IMR-90 (cell line): ENCODE results near the gene DYNLT3. TPM values are rescaled to one million over a fixed set of nuclear protein-coding genes. Genes with fewer than 3 reads are reported as not detected.

ENCODE experiments used
- ATAC-seq: fragments of 200-7000 bp; cut with Tn5 transposase; 2 replicates; pipeline ENCODE4 v1.9.1; 2020; ENCODE audit warnings: low read depth, mild to moderate bottlenecking, moderate library complexity
- BruUV-seq: library from RNA; stranded (reverse); fragments of 400-500 nt; replicated peaks from 2 replicates; lab custom pipeline; 2021; lab: Mats Ljungman, UMichigan
- CTCF ChIA-PET: fragments of 300-600 bp; formaldehyde crosslinking; extraction: SDS; loops from one replicate; lab custom pipeline; 2021; ENCODE audit warnings: antibody characterized with exemption; lab: Yijun Ruan, JAX
- POLR2A ChIA-PET: fragments of 300-600 bp; sonication (Branson Sonifier 250); formaldehyde crosslinking; loops from one replicate; lab custom pipeline; 2022; ENCODE audit warnings: antibody characterized with exemption; ENCODE audit not compliant: unreplicated experiment; lab: Charles Lee
- DNase-seq: peaks from one replicate; pipeline ENCODE4 v3.0.0; 2013
- H2AFZ ChIP-seq: replicated peaks from 2 replicates; pipeline ENCODE3; 2013; ENCODE audit warnings: low read length, mild to moderate bottlenecking; ENCODE audit not compliant: poor library complexity
- H2AK5ac ChIP-seq: 2 replicates; pipeline ENCODE4 v1.6.1; 2013; ENCODE audit warnings: low read depth, low read length, inconsistent platforms
- H2AK9ac ChIP-seq: replicated peaks from 2 replicates; pipeline ENCODE3; 2013; ENCODE audit warnings: mild to moderate bottlenecking, low read depth, low read length, moderate library complexity; ENCODE audit not compliant: poor library complexity
- H2BK120ac ChIP-seq: 2 replicates; pipeline ENCODE4 v1.6.1; 2013; ENCODE audit warnings: low read depth, low read length, inconsistent platforms
- H2BK15ac ChIP-seq: 3 replicates; pipeline ENCODE4 v1.6.1; 2013; ENCODE audit warnings: low read depth, low read length, inconsistent platforms
- H2BK20ac ChIP-seq: 2 replicates; pipeline ENCODE4 v1.6.1; 2013; ENCODE audit warnings: low read depth, mild to moderate bottlenecking, inconsistent platforms, low read length, moderate library complexity
- H2BK5ac ChIP-seq: 2 replicates; pipeline ENCODE4 v1.6.1; 2013; ENCODE audit warnings: mild to moderate bottlenecking, low read depth, low read length, inconsistent platforms; ENCODE audit not compliant: poor library complexity, severe bottlenecking
- H3K14ac ChIP-seq: replicated peaks from 2 replicates; pipeline ENCODE4 v1.6.1; 2013; ENCODE audit warnings: low read depth, low read length, inconsistent platforms
- H3K18ac ChIP-seq: 2 replicates; pipeline ENCODE4 v1.6.1; 2013; ENCODE audit warnings: low read depth, low read length, control low read depth
- H3K23ac ChIP-seq: 2 replicates; pipeline ENCODE4 v1.6.1; 2013; ENCODE audit warnings: low read depth, low read length, inconsistent platforms
- H3K27ac ChIP-seq: 2 replicates; pipeline ENCODE4 v1.5.1; 2013; ENCODE audit warnings: mild to moderate bottlenecking, control low read depth, low read length; ENCODE audit not compliant: insufficient read depth
- H3K27me3 ChIP-seq: 2 replicates; pipeline ENCODE4 v1.6.1; 2013; ENCODE audit warnings: low read length; ENCODE audit not compliant: control insufficient read depth, insufficient read depth
- H3K36me3 ChIP-seq: 2 replicates; pipeline ENCODE4 v1.6.1; 2013; ENCODE audit warnings: low read length, mixed read lengths; ENCODE audit not compliant: control insufficient read depth, insufficient read depth
- H3K4ac ChIP-seq: 2 replicates; pipeline ENCODE4 v1.6.1; 2013; ENCODE audit warnings: low read depth, low read length, inconsistent platforms
- H3K4me1 ChIP-seq: 2 replicates; pipeline ENCODE4 v1.6.1; 2013; ENCODE audit warnings: low read length, mixed read lengths; ENCODE audit not compliant: control insufficient read depth, insufficient read depth
- H3K4me2 ChIP-seq: 2 replicates; pipeline ENCODE4 v1.6.1; 2013; ENCODE audit warnings: low read depth, mild to moderate bottlenecking, control low read depth, low read length, moderate library complexity
- H3K4me3 ChIP-seq: 2 replicates; pipeline ENCODE4 v1.5.1; 2013; ENCODE audit warnings: low read depth, mild to moderate bottlenecking, control low read depth, low read length, moderate library complexity; ENCODE audit not compliant: insufficient read depth
- H3K56ac ChIP-seq: 2 replicates; pipeline ENCODE4 v1.6.1; 2013; ENCODE audit warnings: low read length, inconsistent platforms; ENCODE audit not compliant: insufficient read depth; ENCODE audit errors: extremely low read depth
- H3K79me1 ChIP-seq, 2 experiments: 2 replicates each; pipeline ENCODE4 v1.6.1; 2013; ENCODE audit warnings: low read length in 2 of 2, inconsistent platforms in 1 of 2, low read depth in 1 of 2
- H3K9ac ChIP-seq: 2 replicates; pipeline ENCODE4 v1.6.1; 2013; ENCODE audit warnings: low read depth, low read length, control low read depth
- H3K9me1 ChIP-seq: 2 replicates; pipeline ENCODE4 v1.6.1; 2013; ENCODE audit warnings: low read length, inconsistent platforms; ENCODE audit not compliant: insufficient read depth
- H3K9me3 ChIP-seq: 2 replicates; pipeline ENCODE4 v1.6.1; 2013; ENCODE audit warnings: low read length; ENCODE audit not compliant: control insufficient read depth, insufficient read depth
- H4K20me1 ChIP-seq: 2 replicates; pipeline ENCODE4 v1.6.1; 2013; ENCODE audit warnings: low read length, inconsistent platforms; ENCODE audit not compliant: insufficient read depth
- H4K5ac ChIP-seq: 2 replicates; pipeline ENCODE4 v1.6.1; 2013; ENCODE audit warnings: mild to moderate bottlenecking, low read depth, low read length, control low read depth
- H4K8ac ChIP-seq, 2 experiments: 2 replicates each; pipeline ENCODE4 v1.6.1; 2013; ENCODE audit warnings: low read depth in 2 of 2, low read length in 2 of 2, control low read depth in 1 of 2, inconsistent platforms in 1 of 2
- H4K91ac ChIP-seq: 2 replicates; pipeline ENCODE4 v1.6.1; 2013; ENCODE audit warnings: low read depth, low read length, inconsistent platforms; ENCODE audit not compliant: insufficient read depth
- CTCF ChIP-seq: conservative IDR thresholded peaks from 2 replicates; pipeline ENCODE4 v1.5.1; 2012; ENCODE audit warnings: mild to moderate bottlenecking, low read depth, low read length, improper control_type of control experiment
- FOS ChIP-seq: fragments of 150-350 bp; IDR thresholded peaks from 2 replicates; pipeline ENCODE4 v1.6.1; 2016; ENCODE audit warnings: low read depth, low read length
- POLR2A ChIP-seq: IDR thresholded peaks from 2 replicates; pipeline ENCODE4 v1.6.1; 2012; ENCODE audit warnings: mild to moderate bottlenecking, low read depth, low read length
- RAD21 ChIP-seq: IDR thresholded peaks from 2 replicates; pipeline ENCODE4 v1.6.1; 2012; ENCODE audit warnings: low read length, improper control_type of control experiment
- RCOR1 ChIP-seq: IDR thresholded peaks from 2 replicates; pipeline ENCODE4 v1.6.1; 2012; ENCODE audit warnings: mild to moderate bottlenecking, low read length, improper control_type of control experiment; ENCODE audit not compliant: insufficient replicate concordance
- RFX5 ChIP-seq: IDR thresholded peaks from 2 replicates; pipeline ENCODE4 v1.8.0; 2012; ENCODE audit warnings: low read depth, mild to moderate bottlenecking, low read length, moderate library complexity
- SMC3 ChIP-seq: fragments of 150-350 bp; IDR thresholded peaks from 2 replicates; pipeline ENCODE4 v1.6.1; 2016; ENCODE audit warnings: low read depth, mild to moderate bottlenecking, antibody characterized with exemption, low read length, moderate library complexity
- WGBS, 2 experiments: methylation state at CpG; one replicate each; pipeline versions ENCODE4 v1.1.5 to v1.1.7; 2013; ENCODE audit warnings: missing lambda C conversion rate in 2 of 2; ENCODE audit not compliant: insufficient read length in 1 of 2; ENCODE audit errors: extremely low coverage in 2 of 2; 5-methylcytosine and 5-hydroxymethylcytosine counted together
- dilution Hi-C: fragments of 300-500 bp; cut with HindIII; formaldehyde crosslinking; loops from one replicate; pipeline ENCODE4 v1.14.3; 2018; ENCODE audit warnings: low sequenced_read_pairs; ENCODE audit not compliant: unreplicated experiment
- in situ Hi-C: fragments of 300-500 bp; cut with MboI; formaldehyde crosslinking; loops from 3 replicates; pipeline ENCODE4 v1.14.3; 2019; ENCODE audit warnings: low sequenced_read_pairs, inconsistent platforms, mixed read lengths
- intact Hi-C: fragments of 100-400 bp; cut with micrococcal nuclease; formaldehyde crosslinking; loops from 2 replicates; pipeline ENCODE4 v1.10.0; 2022
- polyA plus RNA-seq, 3 experiments: library from polyadenylated mRNA; depleted of rRNA; stranded (reverse); fragments of >200 nt; gene quantifications; 2 replicates each; pipeline ENCODE4 v1.2.3, GENCODE V29; 2012; ENCODE audit warnings: low replicate concordance in 1 of 3
- total RNA-seq: library from RNA; depleted of rRNA; stranded (reverse); fragments of >200 nt; gene quantifications from 2 replicates; pipeline ENCODE4 v1.2.3, GENCODE V29; 2012

Gene DYNLT3
- total and polyA plus RNA-seq, 2 of the 4 experiments (the other 2 are of a cell fraction) = 15.7 to 18.8 TPM

- Histone ChIP-seq H3K4me3 (no peak overlapping the region), H4K5ac (no peak overlapping the region), H3K56ac (no peak overlapping the region), H3K9ac (no peak overlapping the region), H3K27ac (no peak overlapping the region), H2BK120ac (no peak overlapping the region), H3K4me2 (no peak overlapping the region), H3K27me3 (peaks cover 5% of the 10 kb centered on the region), H3K79me1 (no peaks in the 10 kb centered on the region), H2BK20ac (no peak overlapping the region), H3K36me3 (no peaks in the 10 kb centered on the region), H3K18ac (no peak overlapping the region), H2AK5ac (no peak overlapping the region), H3K14ac (no peak overlapping the region), H4K91ac (no peak overlapping the region), H3K4ac (no peak overlapping the region), H4K20me1 (no peaks in the 10 kb centered on the region), H3K4me1 (no peaks in the 10 kb centered on the region), H4K8ac (no peak overlapping the region), H3K9me1 (no peaks in the 10 kb centered on the region), H2BK15ac (no peak overlapping the region), H2AFZ (no peak overlapping the region), H2AK9ac (no peak overlapping the region), H3K9me3 (no peaks in the 10 kb centered on the region), H2BK5ac (no peak overlapping the region), H3K23ac (no peak overlapping the region)
- no peak for TF ChIP-seq RFX5
- TF ChIP-seq POLR2A = no peak
- TF ChIP-seq RCOR1 = no peak
- no peak for TF ChIP-seq CTCF
- TF ChIP-seq SMC3 = no peak
- TF ChIP-seq FOS = no peak
- no peak for TF ChIP-seq RAD21
- WGBS, 2 experiments = no CpG with 5 or more reads among the region's 2 CpGs
- ATAC-seq (no peak), DNase-seq (no peak)
- ChIA-PET CTCF (no interaction called here), POLR2A (no interaction called here)
- intact Hi-C loops = no loop called here
- in situ Hi-C loops = no loop called here
- no TSS peak for BruUV-seq
- dilution Hi-C loops = no loop called here
These were observed 47.4 kb downstream of the DYNLT3 start for GRCh38 chrX:37799936-37800335.
